IPS-15b (cell line): ENCODE data around the gene JSRP1.
A peak's percentile ranks its signal among the peaks of the same experiment; 100 is the strongest.

Experiments used
- H3K27me3 ChIP-seq: one replicate; pipeline ENCODE4 v1.6.1; 2013; ENCODE audit warnings: low read length; ENCODE audit not compliant: control insufficient read depth, insufficient read depth
- H3K36me3 ChIP-seq: one replicate; pipeline ENCODE4 v1.6.1; 2013; ENCODE audit warnings: low read length; ENCODE audit not compliant: control insufficient read depth, insufficient read depth
- H3K4me1 ChIP-seq: one replicate; pipeline ENCODE4 v1.6.1; 2013; ENCODE audit warnings: mild to moderate bottlenecking, low read length; ENCODE audit not compliant: control insufficient read depth, insufficient read depth
- H3K4me3 ChIP-seq: one replicate; pipeline ENCODE4 v1.5.1; 2013; ENCODE audit warnings: low read depth, low read length
- H3K9ac ChIP-seq: one replicate; pipeline ENCODE4 v1.6.1; 2013; ENCODE audit warnings: low read depth, mild to moderate bottlenecking, low read length
- H3K9me3 ChIP-seq: one replicate; pipeline ENCODE4 v1.6.1; 2013; ENCODE audit warnings: mild to moderate bottlenecking, low read length; ENCODE audit not compliant: control insufficient read depth, insufficient read depth

The JSRP1 gene

GRCh38 chr19:2280633-2281264 is 24.5 kb upstream of the JSRP1 start:
- Histone ChIP-seq H3K9ac (no peak overlapping the region), H3K4me1 (no peaks in the 10 kb centered on the region), H3K27me3 (peaks cover 8% of the 10 kb centered on the region), H3K4me3 (no peak overlapping the region), H3K9me3 (no peaks in the 10 kb centered on the region), H3K36me3 (no peaks in the 10 kb centered on the region)

- H3K4me1 ChIP-seq, result no peaks in the 10 kb centered on the region
- no peaks in the 10 kb centered on the region for H3K36me3 ChIP-seq
- no peak overlapping the region for H3K4me3 ChIP-seq
- H3K9ac ChIP-seq, result no peak overlapping the region
- H3K9me3 ChIP-seq, result no peaks in the 10 kb centered on the region
- H3K27me3 ChIP-seq, result peaks cover 8% of the 10 kb centered on the region
Observed at GRCh38 chr19:2278459-2279158, 22.4 kb upstream of the JSRP1 start.

GRCh38 chr19:2277138-2277537 is 20.9 kb upstream of the JSRP1 start:
- no peaks in the 10 kb centered on the region for H3K4me1 ChIP-seq
- H3K9ac ChIP-seq, result no peak overlapping the region
- H3K27me3 ChIP-seq, result no peaks in the 10 kb centered on the region
- H3K36me3 ChIP-seq, result peaks cover 6% of the 10 kb centered on the region
- no peaks in the 10 kb centered on the region for H3K9me3 ChIP-seq
- H3K4me3 ChIP-seq, result no peak overlapping the region

- peaks cover 2% of the 10 kb centered on the region for H3K4me1 ChIP-seq
- H3K9me3 ChIP-seq, result no peaks in the 10 kb centered on the region
- no peak overlapping the region for H3K9ac ChIP-seq
- no peak overlapping the region for H3K4me3 ChIP-seq
- H3K27me3 ChIP-seq, result no peaks in the 10 kb centered on the region
- H3K36me3 ChIP-seq, result peaks cover 11% of the 10 kb centered on the region
Observed at GRCh38 chr19:2276429-2276986, 20.3 kb upstream of the JSRP1 start.

GRCh38 chr19:2275588-2276428 is 19.6 kb upstream of the JSRP1 start:
- Histone ChIP-seq H3K9ac (no peak overlapping the region), H3K9me3 (no peaks in the 10 kb centered on the region), H3K36me3 (peaks cover 12% of the 10 kb centered on the region), H3K4me1 (peaks cover 2% of the 10 kb centered on the region), H3K27me3 (no peaks in the 10 kb centered on the region), H3K4me3 (no peak overlapping the region)

- H3K36me3 ChIP-seq, result peaks cover 14% of the 10 kb centered on the region
- H3K27me3 ChIP-seq, result no peaks in the 10 kb centered on the region
- no peaks in the 10 kb centered on the region for H3K9me3 ChIP-seq
- H3K4me1 ChIP-seq, result peaks cover 2% of the 10 kb centered on the region
- H3K9ac ChIP-seq, result no peak overlapping the region
- H3K4me3 ChIP-seq, result no peak overlapping the region
Observed at GRCh38 chr19:2274931-2275535, 18.8 kb upstream of the JSRP1 start.

GRCh38 chr19:2274185-2274711 is 18.0 kb upstream of the JSRP1 start:
- Histone ChIP-seq H3K36me3 (peaks cover 17% of the 10 kb centered on the region), H3K27me3 (no peaks in the 10 kb centered on the region), H3K4me3 (peak overlapping the region; percentile 11), H3K4me1 (peaks cover 2% of the 10 kb centered on the region), H3K9ac (no peak overlapping the region), H3K9me3 (no peaks in the 10 kb centered on the region)

GRCh38 chr19:2273356-2274184 is 17.4 kb upstream of the JSRP1 start:
- H3K36me3 ChIP-seq, result peaks cover 17% of the 10 kb centered on the region
- H3K4me3 ChIP-seq, result peak overlapping the region; percentile 11
- H3K9me3 ChIP-seq, result no peaks in the 10 kb centered on the region
- H3K27me3 ChIP-seq, result no peaks in the 10 kb centered on the region
- peaks cover 3% of the 10 kb centered on the region for H3K4me1 ChIP-seq
- no peak overlapping the region for H3K9ac ChIP-seq

GRCh38 chr19:2271234-2272103 is 15.3 kb upstream of the JSRP1 start:
- no peaks in the 10 kb centered on the region for H3K9me3 ChIP-seq
- peak overlapping the region; percentile 89 for H3K4me3 ChIP-seq
- H3K9ac ChIP-seq, result peak overlapping the region; percentile 76
- no peaks in the 10 kb centered on the region for H3K27me3 ChIP-seq
- H3K4me1 ChIP-seq, result peaks cover 4% of the 10 kb centered on the region
- peaks cover 17% of the 10 kb centered on the region for H3K36me3 ChIP-seq
